HG03469 (cell line): Measurements from ENCODE around the gene RPL41.

Experiments used
- ATAC-seq: cut with Tn5 transposase; IDR thresholded peaks from one replicate; pipeline ENCODE4 v1.9.1; 2021; ENCODE audit warnings: mild to moderate bottlenecking, moderate library complexity, moderate number of reproducible peaks; ENCODE audit not compliant: unreplicated experiment

Gene RPL41

DNA sequence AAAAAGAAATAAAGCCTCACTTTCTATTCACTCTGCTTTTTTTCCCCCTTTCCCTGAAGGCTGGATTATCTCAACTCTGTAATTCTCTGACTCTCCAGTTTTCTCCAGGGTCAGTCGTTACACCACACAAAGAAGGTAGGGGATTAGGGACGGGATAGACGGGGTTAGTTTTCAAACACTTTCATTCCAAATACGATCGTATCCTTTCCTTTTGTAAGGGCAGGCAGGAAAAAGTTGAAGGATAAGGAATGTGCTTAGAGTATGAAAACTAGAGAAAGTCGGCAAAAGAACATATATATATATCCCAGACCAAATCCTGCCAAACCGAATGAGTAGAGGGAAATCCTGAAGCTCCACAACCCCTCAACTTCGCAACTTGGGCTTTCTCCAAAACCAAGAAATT is 11.1 kb downstream of the RPL41 start:
- no peak for ATAC-seq

- ATAC-seq = peak; percentile 83
Observed at GRCh38 chr12:56127888-56128669, 11.6 kb downstream of the RPL41 start, which contains the start of gene ESYT1. Gene ESYT1, plus strand, starts transcription at chr12:56128267. Its CDS starts 53 bp downstream, at chr12:56128320.

DNA sequence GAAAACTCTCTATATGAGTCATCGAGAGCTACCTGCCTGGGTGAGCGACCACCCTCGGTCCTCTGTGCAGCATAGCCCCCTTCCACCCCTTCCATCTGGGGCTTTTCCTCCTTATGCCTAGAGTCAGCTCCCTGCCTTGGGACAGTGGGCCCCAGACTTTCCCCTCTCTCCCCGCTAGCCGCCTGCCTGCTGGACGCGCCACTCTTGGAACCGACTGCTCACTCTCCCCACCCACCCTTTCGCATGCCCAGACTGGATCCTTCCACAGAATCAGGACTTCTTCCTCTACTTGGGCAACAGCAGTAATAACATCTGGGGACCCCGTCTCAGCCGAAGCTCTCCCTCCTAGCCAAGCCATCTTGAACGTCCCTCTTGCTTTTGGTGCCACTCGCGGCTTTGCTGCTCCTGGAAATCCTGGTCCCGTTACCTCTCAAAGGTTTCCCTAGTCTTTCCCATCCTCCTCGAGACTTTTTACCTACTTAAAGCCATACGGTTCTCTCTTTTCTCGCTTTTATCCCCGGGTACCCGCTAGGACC is 12.3 kb downstream of the RPL41 start:
- no peak for ATAC-seq

DNA sequence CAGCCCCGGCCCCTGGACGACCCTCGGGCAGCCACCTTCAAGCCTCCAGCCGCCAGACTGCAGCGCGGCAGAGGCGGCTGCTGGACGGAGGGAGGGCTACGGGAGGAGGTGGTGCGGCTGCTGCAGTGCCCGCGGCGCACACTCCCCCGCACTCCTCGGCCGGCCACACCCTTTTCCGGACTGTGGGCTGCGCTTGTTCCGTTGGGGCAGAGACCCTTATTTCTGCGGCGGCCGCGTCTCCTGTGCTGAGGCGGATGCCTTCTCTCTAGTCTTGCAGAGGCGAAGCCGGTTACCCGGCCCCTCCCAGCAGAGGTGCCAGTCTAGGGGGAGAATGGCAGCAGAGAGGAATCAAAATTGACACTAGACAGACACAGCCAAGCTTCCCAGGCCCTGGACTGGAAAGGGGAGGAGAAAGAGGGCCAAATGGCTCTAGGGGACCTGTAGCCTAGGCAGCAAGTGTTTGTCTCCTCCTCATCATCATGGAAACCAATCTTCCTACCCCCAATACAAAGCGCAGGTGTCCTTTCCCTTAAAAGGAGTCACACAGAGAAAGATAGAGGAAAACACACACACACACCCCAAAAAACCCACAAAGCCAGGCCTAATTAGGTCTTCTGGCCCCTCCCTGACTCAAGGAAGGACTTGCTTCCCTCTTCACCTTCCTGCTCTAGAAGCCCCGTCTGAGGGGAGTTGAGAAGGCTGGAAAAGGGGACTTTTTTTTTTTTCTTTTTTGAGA is 12.9 kb downstream of the RPL41 start:
- ATAC-seq = no peak

DNA sequence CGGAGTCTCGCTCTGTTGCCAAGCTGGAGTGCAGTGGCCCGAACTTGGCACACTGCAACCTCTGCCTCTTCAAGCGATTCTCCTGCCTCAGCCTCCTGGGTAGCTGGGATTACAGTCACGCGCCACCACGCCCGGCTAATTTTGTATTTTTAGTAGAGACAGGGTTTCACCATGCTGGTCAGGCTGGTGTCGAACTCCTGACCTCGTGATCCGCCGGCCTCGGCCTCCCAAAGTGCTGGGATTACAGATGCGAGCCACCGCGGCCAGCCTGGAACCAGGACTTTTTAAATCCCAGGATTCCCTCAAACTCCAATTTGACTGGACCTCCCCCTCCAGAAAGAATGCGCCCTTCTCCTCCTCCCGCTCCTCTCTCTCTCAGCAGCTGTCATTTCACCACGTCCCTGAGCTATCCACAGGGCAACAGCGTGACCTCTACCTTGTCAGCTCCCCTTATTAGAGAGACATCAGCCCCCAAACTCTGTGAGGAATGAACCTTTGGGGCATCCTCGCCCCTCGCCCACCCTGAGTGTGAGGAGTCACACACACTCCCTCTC is 13.6 kb downstream of the RPL41 start:
- ATAC-seq = no peak

- ATAC-seq = no peak
Observed at GRCh38 chr12:56130876-56131275, 14.4 kb downstream of the RPL41 start.

- no peak for ATAC-seq
Observed at GRCh38 chr12:56134897-56135296, 18.5 kb downstream of the RPL41 start.

- ATAC-seq = no peak
Observed at GRCh38 chr12:56137853-56138571, 21.6 kb downstream of the RPL41 start.

DNA sequence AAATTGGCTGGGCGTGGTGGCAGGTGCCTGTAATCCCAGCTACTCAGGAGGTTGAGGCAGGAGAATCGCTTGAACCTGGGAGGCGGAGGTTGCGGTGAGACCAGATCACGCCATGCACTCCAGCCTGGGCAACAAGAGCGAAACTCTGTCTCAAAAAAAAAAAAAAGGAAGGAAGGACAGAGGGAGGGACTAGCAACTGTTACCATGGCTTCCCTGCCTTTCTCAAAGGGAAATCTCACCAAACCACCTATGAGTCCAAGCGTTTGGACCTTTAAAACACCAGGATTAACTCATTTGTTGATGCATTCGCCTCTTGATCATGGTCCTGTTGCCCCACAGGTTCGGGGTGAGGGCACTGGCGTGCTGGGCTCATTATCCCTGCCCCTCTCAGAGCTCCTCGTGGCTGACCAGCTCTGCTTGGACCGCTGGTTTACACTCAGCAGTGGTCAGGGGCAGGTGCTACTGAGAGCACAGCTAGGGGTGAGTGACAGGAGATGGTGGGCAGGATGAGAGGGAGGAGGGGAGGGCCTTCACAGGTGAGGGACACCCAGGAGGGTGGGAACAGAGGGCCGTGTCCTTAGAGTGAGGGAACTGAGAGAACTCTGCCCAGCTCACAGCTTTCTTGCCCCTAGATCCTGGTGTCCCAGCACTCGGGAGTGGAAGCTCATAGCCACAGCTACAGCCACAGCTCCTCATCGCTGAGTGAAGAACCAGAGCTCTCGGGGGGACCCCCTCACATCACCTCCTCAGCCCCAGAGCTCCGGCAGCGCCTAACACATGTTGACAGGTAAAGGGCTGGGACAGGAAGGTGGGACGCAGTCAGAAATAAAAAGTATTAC is 25.7 kb downstream of the RPL41 start:
- ATAC-seq = no peak

DNA sequence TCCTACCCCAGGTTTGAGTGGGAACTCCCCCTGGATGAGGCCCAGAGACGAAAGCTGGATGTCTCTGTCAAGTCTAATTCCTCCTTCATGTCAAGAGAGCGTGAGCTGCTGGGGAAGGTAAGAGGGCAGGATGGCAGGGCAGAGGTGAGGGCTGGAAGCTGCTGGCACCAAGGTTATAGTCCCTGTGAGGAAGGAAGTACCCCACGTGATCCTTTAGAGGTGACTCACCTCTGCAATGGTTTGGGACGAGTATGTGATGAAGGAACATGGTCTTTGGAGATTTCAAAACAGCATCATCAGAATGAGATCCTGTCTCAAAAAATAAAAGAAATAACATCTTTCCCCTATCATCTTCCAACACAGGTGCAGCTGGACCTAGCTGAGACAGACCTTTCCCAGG is 26.8 kb downstream of the RPL41 start:
- ATAC-seq = no peak

GRCh38 chr12:56143870-56144269 is 27.4 kb downstream of the RPL41 start:
- ATAC-seq = no peak

- no peak for ATAC-seq
Observed at GRCh38 chr12:56145217-56145616, 28.8 kb downstream of the RPL41 start.

DNA sequence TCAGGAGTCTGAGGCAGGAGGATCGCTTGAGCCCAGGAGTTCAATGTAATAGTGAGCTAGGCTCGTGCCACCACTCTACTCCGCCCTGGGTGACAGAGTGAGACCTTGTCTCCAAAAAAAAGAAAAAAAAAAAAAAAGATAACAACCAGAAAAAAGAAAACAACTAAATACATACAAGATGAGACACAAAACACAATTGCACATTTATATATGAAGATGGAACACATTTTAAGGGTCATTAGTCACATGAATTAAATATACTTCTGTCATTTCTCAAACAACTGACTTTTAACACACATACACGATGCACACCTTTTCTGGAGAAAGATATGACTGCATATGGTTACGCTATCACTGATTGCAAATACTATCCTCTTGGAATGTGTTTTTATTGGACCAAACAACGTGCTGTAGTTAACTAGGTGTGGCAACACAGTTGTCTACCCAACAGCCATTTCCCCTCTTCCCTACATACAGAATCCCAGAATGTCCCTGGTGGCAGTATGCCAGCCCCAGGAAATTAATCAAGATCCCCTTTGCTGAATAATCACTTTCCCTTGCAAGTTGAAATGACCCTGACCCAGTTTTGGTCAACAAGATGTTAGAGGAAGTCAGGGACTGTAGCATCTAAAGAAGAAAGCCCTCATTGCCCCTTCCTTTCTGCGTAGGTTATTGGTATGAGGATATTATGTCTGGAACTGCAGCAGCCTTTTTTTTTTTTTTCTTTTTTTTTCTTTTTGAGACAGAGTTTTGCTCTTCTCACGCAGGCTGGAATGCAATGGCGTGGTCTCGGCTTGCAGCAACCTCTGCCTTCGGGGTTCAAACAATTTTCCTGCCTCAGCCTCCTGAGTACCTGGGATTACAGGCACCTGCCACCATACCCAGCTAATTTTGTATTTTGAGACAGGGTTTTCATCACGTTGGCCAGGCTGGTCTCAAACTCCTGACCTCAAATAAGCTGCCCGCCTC is 30.3 kb downstream of the RPL41 start:
- no peak for ATAC-seq

DNA sequence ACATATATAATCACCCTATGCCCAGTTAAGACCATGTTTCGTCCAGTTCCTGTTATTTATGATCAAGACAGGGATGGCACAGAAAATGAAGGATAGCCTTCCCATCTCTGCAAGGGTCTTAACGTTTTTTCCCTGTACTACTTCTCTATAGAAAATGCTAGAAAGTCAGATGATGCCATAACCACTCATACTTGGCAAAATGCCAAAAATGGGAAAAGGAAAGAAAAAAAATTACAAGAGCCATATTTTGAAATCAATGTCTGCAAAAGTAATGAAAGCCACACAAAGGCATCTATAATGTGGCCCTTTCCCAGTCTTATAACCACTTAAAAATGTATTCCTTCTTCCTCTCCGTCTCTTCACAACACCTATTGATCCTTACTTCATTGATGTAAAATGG is 34.1 kb downstream of the RPL41 start:
- no peak for ATAC-seq

- no peak for ATAC-seq
Observed at GRCh38 chr12:56151672-56152131, 35.3 kb downstream of the RPL41 start.

GRCh38 chr12:56152132-56152755 is 35.8 kb downstream of the RPL41 start, which contains the start of gene MYL6B:
Gene MYL6B, plus strand, starts transcription at chr12:56152587. Its CDS starts 1,332 bp downstream, at chr12:56153919.
- ATAC-seq = peak; percentile 73

DNA sequence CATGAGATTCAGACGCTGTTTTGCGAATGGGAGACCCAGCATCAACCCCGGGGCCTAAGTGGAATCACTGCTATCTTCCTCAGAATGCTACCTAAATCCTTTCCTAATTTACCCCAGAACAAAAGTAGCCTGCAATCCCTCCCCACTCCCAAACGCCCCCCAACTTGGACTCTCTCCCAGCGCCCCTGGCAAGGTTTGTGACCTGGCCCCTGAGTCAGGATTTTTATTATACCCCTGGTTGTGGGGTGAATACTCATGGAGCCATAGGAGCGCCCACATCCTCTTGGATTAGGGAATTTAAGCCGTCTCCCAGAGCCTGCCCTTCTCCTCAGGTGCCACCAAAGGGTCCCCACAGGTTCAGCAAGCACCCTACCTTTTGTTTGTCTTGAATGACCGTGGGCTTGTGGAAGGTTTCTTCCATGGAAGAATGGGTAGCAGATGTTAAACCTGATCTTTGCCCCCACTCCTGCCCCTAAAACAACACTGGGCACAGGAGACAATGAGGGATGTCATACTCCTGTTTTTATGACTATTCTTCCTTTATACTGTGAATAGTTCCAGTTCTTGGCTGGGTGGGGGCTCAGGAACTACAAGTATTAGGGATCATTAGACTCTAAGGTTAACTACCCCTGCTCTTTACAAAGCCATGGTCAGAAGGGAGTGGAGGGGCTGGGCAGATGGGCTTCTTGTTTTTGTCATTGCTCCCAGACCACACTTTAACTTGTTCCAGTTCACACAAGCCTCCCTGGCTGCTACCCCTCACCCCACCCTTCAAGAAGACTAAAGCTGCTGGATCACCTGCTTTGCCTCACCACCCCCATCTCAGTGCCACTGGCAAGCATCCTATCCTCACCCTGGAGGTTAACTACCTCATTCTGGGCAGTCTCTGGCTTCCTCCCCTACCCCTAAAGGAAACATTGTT is 36.6 kb downstream of the RPL41 start:
- no peak for ATAC-seq
